Measurements from ENCODE around the gene ELMOD1.

ELMOD1 gene

DNA sequence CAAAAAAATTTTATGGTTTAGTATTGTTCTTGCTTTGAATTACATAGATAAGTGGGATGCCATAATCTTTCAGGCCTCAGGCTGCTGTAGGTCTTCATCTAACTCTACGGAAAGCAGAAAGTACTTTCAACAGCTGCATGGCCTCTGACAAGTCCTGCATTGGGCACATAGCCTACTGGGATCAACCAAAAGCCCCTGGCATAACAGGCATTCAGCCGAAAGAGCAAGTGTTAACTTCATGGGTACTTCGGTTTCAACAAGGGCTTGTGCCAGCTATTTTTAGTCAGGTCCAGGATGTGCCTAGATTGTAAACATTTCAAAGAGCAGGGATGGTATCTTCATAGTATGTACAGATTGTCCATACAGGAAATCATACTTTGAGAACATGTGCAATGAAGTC is 117.8 kb downstream of the ELMOD1 start:
- TF ChIP-seq, protein P1, sequence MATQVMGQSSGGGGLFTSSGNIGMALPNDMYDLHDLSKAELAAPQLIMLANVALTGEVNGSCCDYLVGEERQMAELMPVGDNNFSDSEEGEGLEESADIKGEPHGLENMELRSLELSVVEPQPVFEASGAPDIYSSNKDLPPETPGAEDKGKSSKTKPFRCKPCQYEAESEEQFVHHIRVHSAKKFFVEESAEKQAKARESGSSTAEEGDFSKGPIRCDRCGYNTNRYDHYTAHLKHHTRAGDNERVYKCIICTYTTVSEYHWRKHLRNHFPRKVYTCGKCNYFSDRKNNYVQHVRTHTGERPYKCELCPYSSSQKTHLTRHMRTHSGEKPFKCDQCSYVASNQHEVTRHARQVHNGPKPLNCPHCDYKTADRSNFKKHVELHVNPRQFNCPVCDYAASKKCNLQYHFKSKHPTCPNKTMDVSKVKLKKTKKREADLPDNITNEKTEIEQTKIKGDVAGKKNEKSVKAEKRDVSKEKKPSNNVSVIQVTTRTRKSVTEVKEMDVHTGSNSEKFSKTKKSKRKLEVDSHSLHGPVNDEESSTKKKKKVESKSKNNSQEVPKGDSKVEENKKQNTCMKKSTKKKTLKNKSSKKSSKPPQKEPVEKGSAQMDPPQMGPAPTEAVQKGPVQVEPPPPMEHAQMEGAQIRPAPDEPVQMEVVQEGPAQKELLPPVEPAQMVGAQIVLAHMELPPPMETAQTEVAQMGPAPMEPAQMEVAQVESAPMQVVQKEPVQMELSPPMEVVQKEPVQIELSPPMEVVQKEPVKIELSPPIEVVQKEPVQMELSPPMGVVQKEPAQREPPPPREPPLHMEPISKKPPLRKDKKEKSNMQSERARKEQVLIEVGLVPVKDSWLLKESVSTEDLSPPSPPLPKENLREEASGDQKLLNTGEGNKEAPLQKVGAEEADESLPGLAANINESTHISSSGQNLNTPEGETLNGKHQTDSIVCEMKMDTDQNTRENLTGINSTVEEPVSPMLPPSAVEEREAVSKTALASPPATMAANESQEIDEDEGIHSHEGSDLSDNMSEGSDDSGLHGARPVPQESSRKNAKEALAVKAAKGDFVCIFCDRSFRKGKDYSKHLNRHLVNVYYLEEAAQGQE (IDR thresholded peaks at IDR 0.05; ENCODE audit: insufficient read depth in 1 of 2, low read depth in 2 of 2, low read length in 2 of 2): no peak
- TF ChIP-seq POLR2AphosphoS5 (IDR thresholded peaks at IDR 0.05; ENCODE audit: low read depth, low read length): no peak
- no peak for TF ChIP-seq FOXP2 (optimal IDR thresholded peaks at IDR 0.05; ENCODE audit: borderline replicate concordance, extremely low read depth, extremely low read length, insufficient read depth)
- TF ChIP-seq SIN3A (IDR thresholded peaks at IDR 0.05; ENCODE audit: borderline replicate concordance, insufficient read depth, low read length): no peak
- TF ChIP-seq TAF1 (IDR thresholded peaks at IDR 0.05; ENCODE audit: borderline replicate concordance, insufficient read depth, low read length): no peak

DNA sequence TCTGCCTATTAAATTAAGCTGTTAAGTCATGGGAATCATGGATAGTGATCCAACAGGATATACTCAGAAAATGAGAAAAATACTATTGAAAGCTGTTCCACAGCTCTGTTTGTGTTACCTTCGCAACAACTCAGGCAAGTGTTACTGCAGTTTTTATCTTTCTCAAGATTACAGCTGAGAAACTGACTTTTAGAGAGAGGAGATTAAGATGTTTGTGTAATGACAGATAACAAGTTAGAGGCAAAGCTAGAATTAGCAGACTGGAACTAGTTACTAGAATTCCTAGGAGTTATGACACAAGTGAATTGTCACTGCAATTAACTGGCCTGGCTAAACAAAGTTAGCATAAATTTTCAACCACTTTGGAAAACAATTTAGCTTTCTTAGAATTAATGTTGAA is 119.4 kb downstream of the ELMOD1 start:
- TF ChIP-seq, protein P1 (IDR thresholded peaks at IDR 0.05; ENCODE audit: insufficient read depth in 1 of 2, low read depth in 2 of 2, low read length in 2 of 2): no peak
- TF ChIP-seq FOXP2 (optimal IDR thresholded peaks at IDR 0.05; ENCODE audit: borderline replicate concordance, extremely low read depth, extremely low read length, insufficient read depth) (no peak), POLR2AphosphoS5 (IDR thresholded peaks at IDR 0.05; ENCODE audit: low read depth, low read length) (no peak), TAF1 (IDR thresholded peaks at IDR 0.05; ENCODE audit: borderline replicate concordance, insufficient read depth, low read length) (no peak), SIN3A (IDR thresholded peaks at IDR 0.05; ENCODE audit: borderline replicate concordance, insufficient read depth, low read length) (no peak)

DNA sequence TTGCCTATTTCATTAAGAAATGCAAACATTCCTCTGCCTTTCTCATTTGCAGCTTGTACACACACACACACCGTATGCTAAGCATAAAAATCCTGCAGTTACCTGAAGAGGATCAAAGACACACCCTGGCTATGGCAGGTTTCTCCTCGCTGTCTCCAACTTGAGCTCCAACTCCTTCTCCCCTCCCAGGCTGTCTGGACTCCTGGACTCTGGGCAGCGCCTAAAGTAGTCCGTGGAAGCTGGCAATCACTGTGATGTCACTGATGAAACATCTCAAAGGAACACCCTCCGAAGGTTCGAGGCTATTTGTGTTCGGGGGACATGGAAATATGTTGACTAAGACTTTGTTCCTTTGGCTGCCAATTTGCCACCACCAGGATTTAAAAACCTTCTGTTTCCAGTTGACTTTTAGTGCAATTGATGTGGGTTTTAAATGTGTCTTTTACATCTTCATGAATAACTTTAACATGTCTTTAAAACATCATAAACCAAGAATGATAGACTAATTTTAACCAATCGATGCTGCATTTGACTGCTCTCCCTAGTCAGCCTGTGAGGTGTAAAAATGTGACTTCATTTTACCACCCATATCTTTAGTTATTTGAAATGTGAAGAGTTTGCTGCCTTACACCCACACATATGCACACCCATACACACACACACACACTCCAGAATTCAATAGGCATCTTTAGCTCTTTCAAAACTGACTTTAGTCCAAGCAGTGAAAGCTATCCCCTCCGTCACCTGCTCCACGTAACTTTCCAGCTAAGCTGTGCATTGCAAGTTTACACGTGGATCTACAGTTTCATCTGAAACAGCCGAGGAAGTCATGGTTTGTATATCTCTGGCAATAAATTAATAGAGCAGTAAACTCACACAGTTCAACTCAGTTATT is 121.2 kb downstream of the ELMOD1 start, which contains the start of gene SLN:
SLN (minus strand) TSS at position 196 of the 895 bp plus-strand sequence.
- TF ChIP-seq TAF1 (IDR thresholded peaks at IDR 0.05; ENCODE audit: borderline replicate concordance, insufficient read depth, low read length) (no peak), FOXP2 (optimal IDR thresholded peaks at IDR 0.05; ENCODE audit: borderline replicate concordance, extremely low read depth, extremely low read length, insufficient read depth) (no peak), SIN3A (IDR thresholded peaks at IDR 0.05; ENCODE audit: borderline replicate concordance, insufficient read depth, low read length) (no peak), POLR2AphosphoS5 (IDR thresholded peaks at IDR 0.05; ENCODE audit: low read depth, low read length) (no peak)
- TF ChIP-seq, protein P1 (IDR thresholded peaks at IDR 0.05; ENCODE audit: insufficient read depth in 1 of 2, low read depth in 2 of 2, low read length in 2 of 2): no peak

DNA sequence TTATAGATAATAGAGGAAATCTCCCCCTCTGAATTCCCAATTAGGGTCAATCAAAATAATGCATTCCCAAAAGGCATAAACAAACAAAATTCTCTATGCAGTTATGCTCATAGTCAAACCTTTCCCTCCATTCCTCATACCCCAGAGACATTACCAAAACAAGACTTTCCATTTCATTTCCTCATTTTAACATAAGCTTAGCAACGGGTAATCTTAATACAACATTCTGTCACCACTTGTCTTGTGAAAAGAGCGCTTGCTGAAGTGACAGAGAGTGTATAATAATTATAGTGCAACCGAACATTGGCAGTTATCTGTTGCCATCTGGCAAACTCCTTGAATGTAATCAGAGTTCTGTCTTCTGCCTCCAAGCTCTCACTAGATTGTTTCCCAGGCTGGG is 122.1 kb downstream of the ELMOD1 start:
- TF ChIP-seq TAF1 (IDR thresholded peaks at IDR 0.05; ENCODE audit: borderline replicate concordance, insufficient read depth, low read length) (no peak), POLR2AphosphoS5 (IDR thresholded peaks at IDR 0.05; ENCODE audit: low read depth, low read length) (no peak), FOXP2 (optimal IDR thresholded peaks at IDR 0.05; ENCODE audit: borderline replicate concordance, extremely low read depth, extremely low read length, insufficient read depth) (no peak), SIN3A (IDR thresholded peaks at IDR 0.05; ENCODE audit: borderline replicate concordance, insufficient read depth, low read length) (no peak)
- TF ChIP-seq, protein P1 (IDR thresholded peaks at IDR 0.05; ENCODE audit: insufficient read depth in 1 of 2, low read depth in 2 of 2, low read length in 2 of 2): no peak
